IMR-90 (cell line): Measurements from ENCODE around the gene OR2W1. TPM values are rescaled to one million over a fixed set of nuclear protein-coding genes. Genes with fewer than 3 reads are reported as not detected.

ENCODE experiments used
- ATAC-seq: fragments of 200-7000 bp; cut with Tn5 transposase; 2 replicates; pipeline ENCODE4 v1.9.1; 2020; ENCODE audit warnings: low read depth, mild to moderate bottlenecking, moderate library complexity
- BruUV-seq: library from RNA; stranded (reverse); fragments of 400-500 nt; replicated peaks from 2 replicates; lab custom pipeline; 2021; lab: Mats Ljungman, UMichigan
- CTCF ChIA-PET: fragments of 300-600 bp; formaldehyde crosslinking; extraction: SDS; loops from one replicate; lab custom pipeline; 2021; ENCODE audit warnings: antibody characterized with exemption; lab: Yijun Ruan, JAX
- POLR2A ChIA-PET: fragments of 300-600 bp; sonication (Branson Sonifier 250); formaldehyde crosslinking; loops from one replicate; lab custom pipeline; 2022; ENCODE audit warnings: antibody characterized with exemption; ENCODE audit not compliant: unreplicated experiment; lab: Charles Lee
- DNase-seq: peaks from one replicate; pipeline ENCODE4 v3.0.0; 2013
- H2AFZ ChIP-seq: replicated peaks from 2 replicates; pipeline ENCODE3; 2013; ENCODE audit warnings: low read length, mild to moderate bottlenecking; ENCODE audit not compliant: poor library complexity
- H2AK5ac ChIP-seq: 2 replicates; pipeline ENCODE4 v1.6.1; 2013; ENCODE audit warnings: low read depth, low read length, inconsistent platforms
- H2AK9ac ChIP-seq: replicated peaks from 2 replicates; pipeline ENCODE3; 2013; ENCODE audit warnings: mild to moderate bottlenecking, low read depth, low read length, moderate library complexity; ENCODE audit not compliant: poor library complexity
- H2BK120ac ChIP-seq: 2 replicates; pipeline ENCODE4 v1.6.1; 2013; ENCODE audit warnings: low read depth, low read length, inconsistent platforms
- H2BK15ac ChIP-seq: 3 replicates; pipeline ENCODE4 v1.6.1; 2013; ENCODE audit warnings: low read depth, low read length, inconsistent platforms
- H2BK20ac ChIP-seq: 2 replicates; pipeline ENCODE4 v1.6.1; 2013; ENCODE audit warnings: low read depth, mild to moderate bottlenecking, inconsistent platforms, low read length, moderate library complexity
- H2BK5ac ChIP-seq: 2 replicates; pipeline ENCODE4 v1.6.1; 2013; ENCODE audit warnings: mild to moderate bottlenecking, low read depth, low read length, inconsistent platforms; ENCODE audit not compliant: poor library complexity, severe bottlenecking
- H3K14ac ChIP-seq: replicated peaks from 2 replicates; pipeline ENCODE4 v1.6.1; 2013; ENCODE audit warnings: low read depth, low read length, inconsistent platforms
- H3K18ac ChIP-seq: 2 replicates; pipeline ENCODE4 v1.6.1; 2013; ENCODE audit warnings: low read depth, low read length, control low read depth
- H3K23ac ChIP-seq: 2 replicates; pipeline ENCODE4 v1.6.1; 2013; ENCODE audit warnings: low read depth, low read length, inconsistent platforms
- H3K27ac ChIP-seq: 2 replicates; pipeline ENCODE4 v1.5.1; 2013; ENCODE audit warnings: mild to moderate bottlenecking, control low read depth, low read length; ENCODE audit not compliant: insufficient read depth
- H3K27me3 ChIP-seq: 2 replicates; pipeline ENCODE4 v1.6.1; 2013; ENCODE audit warnings: low read length; ENCODE audit not compliant: control insufficient read depth, insufficient read depth
- H3K36me3 ChIP-seq: 2 replicates; pipeline ENCODE4 v1.6.1; 2013; ENCODE audit warnings: low read length, mixed read lengths; ENCODE audit not compliant: control insufficient read depth, insufficient read depth
- H3K4ac ChIP-seq: 2 replicates; pipeline ENCODE4 v1.6.1; 2013; ENCODE audit warnings: low read depth, low read length, inconsistent platforms
- H3K4me1 ChIP-seq: 2 replicates; pipeline ENCODE4 v1.6.1; 2013; ENCODE audit warnings: low read length, mixed read lengths; ENCODE audit not compliant: control insufficient read depth, insufficient read depth
- H3K4me2 ChIP-seq: 2 replicates; pipeline ENCODE4 v1.6.1; 2013; ENCODE audit warnings: low read depth, mild to moderate bottlenecking, control low read depth, low read length, moderate library complexity
- H3K4me3 ChIP-seq: 2 replicates; pipeline ENCODE4 v1.5.1; 2013; ENCODE audit warnings: low read depth, mild to moderate bottlenecking, control low read depth, low read length, moderate library complexity; ENCODE audit not compliant: insufficient read depth
- H3K56ac ChIP-seq: 2 replicates; pipeline ENCODE4 v1.6.1; 2013; ENCODE audit warnings: low read length, inconsistent platforms; ENCODE audit not compliant: insufficient read depth; ENCODE audit errors: extremely low read depth
- H3K79me1 ChIP-seq, 2 experiments: 2 replicates each; pipeline ENCODE4 v1.6.1; 2013; ENCODE audit warnings: low read length in 2 of 2, inconsistent platforms in 1 of 2, low read depth in 1 of 2
- H3K9ac ChIP-seq: 2 replicates; pipeline ENCODE4 v1.6.1; 2013; ENCODE audit warnings: low read depth, low read length, control low read depth
- H3K9me1 ChIP-seq: 2 replicates; pipeline ENCODE4 v1.6.1; 2013; ENCODE audit warnings: low read length, inconsistent platforms; ENCODE audit not compliant: insufficient read depth
- H3K9me3 ChIP-seq: 2 replicates; pipeline ENCODE4 v1.6.1; 2013; ENCODE audit warnings: low read length; ENCODE audit not compliant: control insufficient read depth, insufficient read depth
- H4K20me1 ChIP-seq: 2 replicates; pipeline ENCODE4 v1.6.1; 2013; ENCODE audit warnings: low read length, inconsistent platforms; ENCODE audit not compliant: insufficient read depth
- H4K5ac ChIP-seq: 2 replicates; pipeline ENCODE4 v1.6.1; 2013; ENCODE audit warnings: mild to moderate bottlenecking, low read depth, low read length, control low read depth
- H4K8ac ChIP-seq, 2 experiments: 2 replicates each; pipeline ENCODE4 v1.6.1; 2013; ENCODE audit warnings: low read depth in 2 of 2, low read length in 2 of 2, control low read depth in 1 of 2, inconsistent platforms in 1 of 2
- H4K91ac ChIP-seq: 2 replicates; pipeline ENCODE4 v1.6.1; 2013; ENCODE audit warnings: low read depth, low read length, inconsistent platforms; ENCODE audit not compliant: insufficient read depth
- BHLHE40 ChIP-seq: fragments of 150-350 bp; IDR thresholded peaks from 2 replicates; pipeline ENCODE4 v1.6.1; 2016; ENCODE audit warnings: mild to moderate bottlenecking, low read depth, low read length
- CEBPB ChIP-seq: IDR thresholded peaks from 2 replicates; pipeline ENCODE4 v1.6.1; 2012; ENCODE audit warnings: low read depth, low read length, improper control_type of control experiment
- FOS ChIP-seq: fragments of 150-350 bp; IDR thresholded peaks from 2 replicates; pipeline ENCODE4 v1.6.1; 2016; ENCODE audit warnings: low read depth, low read length
- MAFK ChIP-seq: IDR thresholded peaks from 2 replicates; pipeline ENCODE4 v1.6.1; 2012; ENCODE audit warnings: low read depth, low read length, improper control_type of control experiment
- MXI1 ChIP-seq: IDR thresholded peaks from 2 replicates; pipeline ENCODE4 v1.6.1; 2012; ENCODE audit warnings: low read depth, mild to moderate bottlenecking, low read length, moderate library complexity, borderline replicate concordance
- POLR2A ChIP-seq: IDR thresholded peaks from 2 replicates; pipeline ENCODE4 v1.6.1; 2012; ENCODE audit warnings: mild to moderate bottlenecking, low read depth, low read length
- RFX5 ChIP-seq: IDR thresholded peaks from 2 replicates; pipeline ENCODE4 v1.8.0; 2012; ENCODE audit warnings: low read depth, mild to moderate bottlenecking, low read length, moderate library complexity
- SMC3 ChIP-seq: fragments of 150-350 bp; IDR thresholded peaks from 2 replicates; pipeline ENCODE4 v1.6.1; 2016; ENCODE audit warnings: low read depth, mild to moderate bottlenecking, antibody characterized with exemption, low read length, moderate library complexity
- WGBS, 2 experiments: methylation state at CpG; one replicate each; pipeline versions ENCODE4 v1.1.5 to v1.1.7; 2013; ENCODE audit warnings: missing lambda C conversion rate in 2 of 2; ENCODE audit not compliant: insufficient read length in 1 of 2; ENCODE audit errors: extremely low coverage in 2 of 2; 5-methylcytosine and 5-hydroxymethylcytosine counted together
- dilution Hi-C: fragments of 300-500 bp; cut with HindIII; formaldehyde crosslinking; loops from one replicate; pipeline ENCODE4 v1.14.3; 2018; ENCODE audit warnings: low sequenced_read_pairs; ENCODE audit not compliant: unreplicated experiment
- in situ Hi-C: fragments of 300-500 bp; cut with MboI; formaldehyde crosslinking; loops from 3 replicates; pipeline ENCODE4 v1.14.3; 2019; ENCODE audit warnings: low sequenced_read_pairs, inconsistent platforms, mixed read lengths
- intact Hi-C: fragments of 100-400 bp; cut with micrococcal nuclease; formaldehyde crosslinking; loops from 2 replicates; pipeline ENCODE4 v1.10.0; 2022
- polyA plus RNA-seq, 3 experiments: library from polyadenylated mRNA; depleted of rRNA; stranded (reverse); fragments of >200 nt; gene quantifications; 2 replicates each; pipeline ENCODE4 v1.2.3, GENCODE V29; 2012; ENCODE audit warnings: low replicate concordance in 1 of 3
- total RNA-seq: library from RNA; depleted of rRNA; stranded (reverse); fragments of >200 nt; gene quantifications from 2 replicates; pipeline ENCODE4 v1.2.3, GENCODE V29; 2012
- TF ChIP-seq, protein P1 (sequence below): fragments of 150-350 bp; IDR thresholded peaks from 2 replicates; pipeline ENCODE4 v1.6.1; 2016; ENCODE audit warnings: low read depth, mild to moderate bottlenecking, low read length, moderate library complexity, borderline replicate concordance

OR2W1 gene
- total and polyA plus RNA-seq, 2 of the 4 experiments (the other 2 are of a cell fraction) = not detected

GRCh38 chr6:29035951-29036350 lies 9.0 kb downstream of the OR2W1 start:
- DNase-seq = no peak
- no peaks in the 10 kb centered on the region for H3K4me1 ChIP-seq
- H3K79me1 ChIP-seq = no peaks in the 10 kb centered on the region
- no peak overlapping the region for H3K4ac ChIP-seq
- H3K56ac ChIP-seq = no peak overlapping the region
- no peak overlapping the region for H3K4me2 ChIP-seq
- no peak overlapping the region for H2BK5ac ChIP-seq
- CTCF ChIA-PET = no interaction called here
- no peak overlapping the region for H4K5ac ChIP-seq
- intact Hi-C loops (no loop called here), in situ Hi-C loops (no loop called here), dilution Hi-C loops (no loop called here)
- H4K91ac ChIP-seq = no peak overlapping the region
- no peaks in the 10 kb centered on the region for H3K9me3 ChIP-seq
- TF ChIP-seq RFX5 (no peak), MXI1 (no peak), BHLHE40 (no peak), CEBPB (no peak), POLR2A (no peak), FOS (no peak), SMC3 (no peak), MAFK (no peak)
- TF ChIP-seq, protein P1, sequence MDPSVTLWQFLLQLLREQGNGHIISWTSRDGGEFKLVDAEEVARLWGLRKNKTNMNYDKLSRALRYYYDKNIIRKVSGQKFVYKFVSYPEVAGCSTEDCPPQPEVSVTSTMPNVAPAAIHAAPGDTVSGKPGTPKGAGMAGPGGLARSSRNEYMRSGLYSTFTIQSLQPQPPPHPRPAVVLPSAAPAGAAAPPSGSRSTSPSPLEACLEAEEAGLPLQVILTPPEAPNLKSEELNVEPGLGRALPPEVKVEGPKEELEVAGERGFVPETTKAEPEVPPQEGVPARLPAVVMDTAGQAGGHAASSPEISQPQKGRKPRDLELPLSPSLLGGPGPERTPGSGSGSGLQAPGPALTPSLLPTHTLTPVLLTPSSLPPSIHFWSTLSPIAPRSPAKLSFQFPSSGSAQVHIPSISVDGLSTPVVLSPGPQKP = no peak
- ATAC-seq = no peak
- no TSS peak for BruUV-seq
- H3K36me3 ChIP-seq = no peaks in the 10 kb centered on the region
- POLR2A ChIA-PET = no interaction called here
- no peak overlapping the region for H3K18ac ChIP-seq
- WGBS, 2 experiments = 87% methylated on average over 9 of the region's 24 CpGs; no CpG with 5 or more reads in 1 of the 2 experiments
- no peaks in the 10 kb centered on the region for H4K20me1 ChIP-seq
- no peak overlapping the region for H3K23ac ChIP-seq
- no peak overlapping the region for H2AFZ ChIP-seq
- H2BK15ac ChIP-seq = no peak overlapping the region
- no peak overlapping the region for H3K4me3 ChIP-seq
- no peak overlapping the region for H3K27ac ChIP-seq
- H4K8ac ChIP-seq = no peak overlapping the region
- H3K14ac ChIP-seq = no peak overlapping the region
- H3K9ac ChIP-seq = no peak overlapping the region
- H2BK20ac ChIP-seq = no peak overlapping the region
- no peaks in the 10 kb centered on the region for H3K27me3 ChIP-seq
- no peak overlapping the region for H2AK9ac ChIP-seq
- H3K9me1 ChIP-seq = no peaks in the 10 kb centered on the region
- H2BK120ac ChIP-seq = no peak overlapping the region
- H2AK5ac ChIP-seq = no peak overlapping the region
